Duodenal mucosa (tissue), 2 donors: ENCODE measurements around the gene KRTAP2-1.
"Not testable (repeated sequence)": the region's sequence is repeated elsewhere in the genome, so short reads cannot be mapped to it uniquely, and the experiment has no call there.

ENCODE experiments used
- H3K27ac ChIP-seq: one replicate; pipeline ENCODE4 v1.7.0; 2013; ENCODE audit warnings: low read depth, low read length
- H3K27me3 ChIP-seq, 2 donors: one replicate each; pipeline ENCODE4 v1.7.0; 2013; ENCODE audit warnings: low read length in 2 of 2, control low read depth in 1 of 2; ENCODE audit not compliant: insufficient read depth in 2 of 2, control insufficient read depth in 1 of 2
- H3K36me3 ChIP-seq, 2 donors: one replicate each; pipeline ENCODE4 v1.7.0; 2013; ENCODE audit warnings: low read length in 2 of 2, control low read depth in 1 of 2; ENCODE audit not compliant: insufficient read depth in 2 of 2, control insufficient read depth in 1 of 2
- H3K4me1 ChIP-seq, 2 donors: one replicate each; pipeline ENCODE4 v1.7.0; 2013; ENCODE audit warnings: low read length in 2 of 2, control low read depth in 1 of 2; ENCODE audit not compliant: insufficient read depth in 2 of 2, control insufficient read depth in 1 of 2
- H3K4me3 ChIP-seq, 2 donors: one replicate each; pipeline ENCODE4 v1.7.0; 2013; ENCODE audit warnings: low read length in 2 of 2, low read depth in 1 of 2
- H3K9ac ChIP-seq, 2 donors: one replicate each; pipeline ENCODE4 v1.7.0; 2013; ENCODE audit warnings: low read length in 2 of 2, low read depth in 1 of 2
- H3K9me3 ChIP-seq, 2 donors: one replicate each; pipeline ENCODE4 v1.7.0; 2013; ENCODE audit warnings: low read length in 2 of 2, control low read depth in 1 of 2; ENCODE audit not compliant: control insufficient read depth in 1 of 2

KRTAP2-1 gene

DNA sequence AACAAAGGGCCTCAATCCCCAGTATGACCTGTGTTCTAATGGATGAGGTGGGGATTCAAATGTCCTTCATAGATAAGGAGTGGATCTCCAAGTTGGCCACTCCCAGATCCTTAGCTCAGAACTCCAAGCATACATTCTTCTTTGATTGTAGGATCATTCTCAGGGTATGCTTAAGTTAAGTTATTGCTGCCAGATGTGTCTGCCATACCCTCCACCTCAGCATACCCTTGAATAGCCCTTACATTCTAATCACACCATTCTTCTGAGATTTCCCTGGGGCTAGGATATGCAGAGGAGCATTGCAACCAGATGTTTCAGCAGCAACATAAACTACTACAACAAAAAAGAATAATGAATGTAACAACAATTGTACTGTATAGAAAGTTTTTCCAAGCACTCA lies 20.2 kb upstream of the KRTAP2-1 start:
- Histone ChIP-seq H3K27me3 (peaks cover 0 to 5% of the 10 kb centered on the region in 2 donors), H3K4me1 (no peaks in the 10 kb centered on the region), H3K27ac (no peak overlapping the region), H3K4me3 (no peak overlapping the region), H3K9ac (no peak overlapping the region), H3K36me3 (no peaks in the 10 kb centered on the region), H3K9me3 (no peaks in the 10 kb centered on the region)

DNA sequence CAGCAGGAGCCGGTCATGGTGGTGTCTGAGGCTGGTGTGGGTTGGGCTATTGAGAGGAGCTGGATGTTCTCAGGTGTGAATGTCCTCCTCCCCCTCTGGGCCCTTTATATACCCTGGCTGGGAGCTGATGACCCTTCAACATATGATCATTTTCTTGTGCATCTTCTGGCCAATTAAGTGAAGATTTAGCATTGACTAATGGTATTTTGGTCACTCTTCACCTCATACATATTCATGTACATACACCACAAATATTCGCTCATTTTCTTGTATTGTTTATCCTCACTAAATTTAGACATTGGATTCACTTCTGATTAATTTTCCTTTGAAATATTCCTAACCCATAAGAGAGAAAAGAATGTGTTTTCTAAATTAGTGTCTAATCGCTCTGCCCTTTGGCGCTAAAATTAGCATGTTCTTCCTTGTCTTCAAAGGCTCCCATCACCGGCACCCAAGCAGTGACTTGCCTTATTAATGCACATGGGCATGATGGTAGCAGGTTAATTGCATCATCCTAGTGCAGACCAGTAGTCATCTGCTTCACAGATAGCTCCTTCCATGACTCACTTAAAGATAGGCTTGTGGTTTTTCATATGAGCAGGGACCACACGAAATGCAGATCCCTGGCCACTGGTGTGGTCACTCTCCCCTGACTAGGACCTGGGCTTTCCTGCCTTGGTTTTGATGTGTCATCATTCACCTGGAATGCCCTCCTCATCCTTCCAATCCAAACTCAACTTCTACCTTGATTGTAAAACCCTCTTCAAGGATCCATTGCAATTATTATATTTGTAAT lies 18.9 kb upstream of the KRTAP2-1 start, which contains the start of gene KRTAP2-4:
Gene KRTAP2-4 (minus strand): TSS at position 51 of the 796 bp plus-strand sequence. CDS start 34 bp downstream, at position 17.
- Histone ChIP-seq H3K4me1 (no peaks in the 10 kb centered on the region), H3K27me3 (peaks cover 0 to 10% of the 10 kb centered on the region in 2 donors), H3K4me3 (no peak within 1 kb of the TSS), H3K9ac (no peak within 1 kb of the TSS), H3K27ac (no peak within 1 kb of the TSS), H3K9me3 (no peaks in the 10 kb centered on the region), H3K36me3 (no peaks in the 10 kb centered on the region)

DNA sequence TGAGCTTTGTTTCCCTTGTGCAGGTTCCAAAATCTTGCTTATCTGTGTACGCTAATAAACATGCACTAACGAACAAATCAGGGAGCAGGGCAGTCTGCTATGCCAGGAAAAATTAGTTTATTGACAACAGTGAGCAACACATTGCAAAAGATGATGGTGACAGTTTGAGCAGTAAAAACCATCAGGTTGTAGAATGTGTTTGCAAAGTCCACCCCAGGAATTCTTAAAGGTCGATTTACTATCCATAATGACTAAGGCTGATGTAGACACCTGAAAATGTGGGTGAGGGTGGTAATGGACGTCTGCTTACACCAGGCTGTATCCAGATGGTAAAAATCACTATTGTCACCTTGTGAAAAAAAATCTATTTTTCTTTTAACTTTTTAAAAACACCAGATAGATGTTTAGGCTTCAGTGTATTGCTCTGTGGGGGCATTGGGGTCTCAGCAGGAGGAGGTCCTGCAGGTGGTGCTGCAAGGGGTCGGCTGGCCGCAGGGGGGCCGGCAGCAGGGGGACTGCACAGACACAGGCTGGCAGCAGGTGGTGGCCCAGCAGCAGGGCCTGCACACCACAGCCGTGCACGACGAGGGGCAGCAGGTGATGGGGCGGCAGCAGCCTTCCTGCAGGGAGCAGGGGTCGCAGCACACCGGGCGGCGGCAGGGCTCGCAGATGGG lies 18.0 kb upstream of the KRTAP2-1 start:
- H3K4me1 ChIP-seq, H3K36me3 ChIP-seq, H3K27ac ChIP-seq, H3K4me3 ChIP-seq, H3K9me3 ChIP-seq, H3K9ac ChIP-seq: not testable (repeated sequence)
- peaks cover 0 to 17% of the 10 kb centered on the region in 2 donors for H3K27me3 ChIP-seq

DNA sequence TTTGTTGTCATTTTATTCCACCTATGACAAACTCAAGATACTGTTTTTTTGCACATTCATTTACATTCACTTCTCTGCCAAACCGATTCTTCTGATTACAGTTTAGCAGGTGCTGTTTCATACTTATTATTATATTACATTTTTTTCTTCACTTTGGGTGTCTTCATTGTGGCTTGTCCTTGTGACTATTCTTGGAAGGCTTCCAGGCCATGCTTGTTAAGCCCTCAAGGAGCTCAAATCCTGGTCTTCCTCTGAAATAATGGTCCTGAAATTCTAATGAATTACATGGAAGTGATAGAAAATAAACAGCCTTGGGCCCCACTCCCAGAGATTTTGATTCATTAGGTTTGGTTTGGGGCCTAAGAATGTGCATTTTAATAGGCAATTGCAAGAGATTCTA lies 17.2 kb upstream of the KRTAP2-1 start:
- Histone ChIP-seq H3K27ac (no peak overlapping the region), H3K36me3 (no peaks in the 10 kb centered on the region), H3K27me3 (peaks cover 0 to 17% of the 10 kb centered on the region in 2 donors), H3K9me3 (no peaks in the 10 kb centered on the region), H3K4me1 (no peaks in the 10 kb centered on the region), H3K4me3 (no peak overlapping the region), H3K9ac (no peak overlapping the region)

DNA sequence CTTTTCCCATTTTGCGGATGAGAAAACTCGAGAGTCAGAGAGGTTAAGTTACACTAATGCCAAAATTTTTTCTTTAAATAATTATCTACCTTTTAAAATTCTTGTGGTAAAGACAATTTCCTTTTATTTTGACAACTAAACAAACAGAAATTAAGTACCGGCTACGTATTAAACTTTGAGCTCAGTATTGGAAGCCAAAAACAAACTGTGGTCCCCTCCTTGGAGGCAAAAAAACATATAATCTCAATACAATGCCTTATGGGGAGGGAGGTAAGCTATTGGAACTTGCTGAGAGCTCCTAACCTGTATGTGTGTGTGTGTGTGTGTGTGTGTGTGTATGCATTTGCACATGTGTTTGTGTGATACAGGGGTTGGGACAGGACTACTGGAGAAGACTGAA lies 16.3 kb upstream of the KRTAP2-1 start:
- Histone ChIP-seq H3K27me3 (peaks cover 0 to 23% of the 10 kb centered on the region in 2 donors), H3K9me3 (no peaks in the 10 kb centered on the region), H3K4me3 (no peak overlapping the region), H3K36me3 (no peaks in the 10 kb centered on the region), H3K9ac (no peak overlapping the region), H3K4me1 (no peaks in the 10 kb centered on the region), H3K27ac (no peak overlapping the region)

DNA sequence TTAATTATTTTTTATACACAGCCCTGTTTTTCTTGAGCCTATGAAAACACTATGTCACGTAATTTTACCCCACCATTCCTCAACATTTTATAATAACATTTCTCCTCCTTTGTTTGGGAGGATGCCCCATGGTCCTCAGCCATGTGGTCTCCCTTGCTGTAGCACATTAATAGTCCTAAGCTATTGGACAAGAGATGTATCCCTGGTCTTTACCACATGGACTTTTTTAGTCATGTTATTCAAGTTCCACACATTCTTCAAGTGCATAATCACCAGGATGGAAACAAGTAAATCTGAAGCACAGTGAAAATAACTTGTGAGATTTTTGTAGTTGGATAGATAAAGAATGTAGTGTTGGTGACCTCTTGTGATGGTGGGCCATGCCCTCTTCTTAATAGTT lies 14.8 kb upstream of the KRTAP2-1 start:
- Histone ChIP-seq H3K27me3 (peaks cover 0 to 25% of the 10 kb centered on the region in 2 donors), H3K27ac (no peak overlapping the region), H3K36me3 (no peaks in the 10 kb centered on the region), H3K4me3 (no peak overlapping the region), H3K4me1 (no peaks in the 10 kb centered on the region), H3K9ac (no peak overlapping the region), H3K9me3 (peaks cover 0 to 4% of the 10 kb centered on the region in 2 donors)

DNA sequence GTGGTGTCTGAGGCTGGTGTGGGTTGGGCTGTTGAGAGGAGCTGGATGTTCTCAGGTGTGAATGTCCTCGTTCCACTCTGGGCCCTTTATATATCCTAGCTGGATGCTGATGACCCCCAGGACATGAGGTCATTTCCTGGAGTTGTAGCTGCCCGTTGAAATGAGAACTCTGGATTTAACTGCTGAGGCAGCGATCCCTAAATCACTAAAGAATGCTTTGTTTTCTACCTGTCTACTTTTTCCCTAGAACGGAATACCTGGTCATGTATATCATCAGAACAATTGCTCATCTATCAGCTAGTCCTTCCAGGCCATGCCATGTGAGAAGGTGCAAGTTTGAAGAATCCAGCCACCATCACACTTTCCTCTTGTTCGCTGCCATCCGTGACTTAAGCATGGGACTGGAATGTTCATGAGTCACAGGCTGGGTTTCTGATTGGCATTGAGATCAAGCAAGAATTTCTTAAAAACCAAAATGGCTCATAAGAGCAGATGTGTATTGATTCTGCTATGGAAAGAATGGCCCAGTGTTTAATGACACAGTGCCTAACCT lies 13.0 kb upstream of the KRTAP2-1 start, which contains the start of gene KRTAP2-3:
Gene KRTAP2-3 (minus strand): TSS at position 63 of the 553 bp plus-strand sequence. CDS start 64 bp downstream, outside the sequence.
- Histone ChIP-seq H3K9me3 (peaks cover 0 to 4% of the 10 kb centered on the region in 2 donors), H3K27ac (no peak within 1 kb of the TSS), H3K9ac (no peak within 1 kb of the TSS), H3K4me3 (no peak within 1 kb of the TSS), H3K27me3 (peaks cover 0 to 25% of the 10 kb centered on the region in 2 donors), H3K36me3 (no peaks in the 10 kb centered on the region), H3K4me1 (no peaks in the 10 kb centered on the region)

DNA sequence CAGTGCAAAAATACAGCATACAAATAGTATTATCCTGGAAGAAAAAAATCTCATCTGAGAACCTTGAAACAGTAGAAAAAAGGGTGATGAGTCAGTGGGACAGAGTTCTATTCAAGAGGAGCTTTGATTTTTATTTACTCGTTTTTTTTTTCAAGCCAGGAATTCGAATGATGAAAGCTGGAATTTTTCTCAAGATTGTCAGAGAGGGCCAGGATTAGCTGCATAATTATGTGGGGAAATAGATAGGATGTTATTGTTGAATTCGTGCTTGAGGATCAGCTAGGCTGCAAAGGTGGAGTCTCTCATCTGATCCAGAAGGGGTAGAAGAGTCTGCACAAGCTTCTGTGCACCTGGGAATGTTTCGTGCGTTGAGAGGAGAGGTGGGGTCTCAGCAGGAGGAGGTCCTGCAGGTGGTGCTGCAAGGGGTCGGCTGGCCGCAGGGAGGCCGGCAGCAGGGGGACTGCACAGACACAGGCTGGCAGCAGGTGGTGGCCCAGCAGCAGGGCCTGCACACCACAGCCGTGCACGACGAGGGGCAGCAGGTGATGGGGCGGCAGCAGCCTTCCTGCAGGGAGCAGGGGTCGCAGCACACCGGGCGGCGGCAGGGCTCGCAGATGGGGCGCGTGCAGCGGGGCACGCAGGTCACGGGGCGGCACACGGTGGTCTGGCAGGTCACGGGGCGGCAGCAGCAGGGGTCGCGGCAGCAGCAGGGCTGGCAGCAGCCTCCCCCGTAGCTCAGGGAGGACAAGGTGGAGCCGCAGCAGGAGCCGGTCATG lies 12.3 kb upstream of the KRTAP2-1 start:
- H3K9ac ChIP-seq, H3K36me3 ChIP-seq, H3K27ac ChIP-seq, H3K4me3 ChIP-seq, H3K4me1 ChIP-seq, H3K9me3 ChIP-seq: not testable (repeated sequence)
- H3K27me3 ChIP-seq = peaks cover 0 to 25% of the 10 kb centered on the region in 2 donors

DNA sequence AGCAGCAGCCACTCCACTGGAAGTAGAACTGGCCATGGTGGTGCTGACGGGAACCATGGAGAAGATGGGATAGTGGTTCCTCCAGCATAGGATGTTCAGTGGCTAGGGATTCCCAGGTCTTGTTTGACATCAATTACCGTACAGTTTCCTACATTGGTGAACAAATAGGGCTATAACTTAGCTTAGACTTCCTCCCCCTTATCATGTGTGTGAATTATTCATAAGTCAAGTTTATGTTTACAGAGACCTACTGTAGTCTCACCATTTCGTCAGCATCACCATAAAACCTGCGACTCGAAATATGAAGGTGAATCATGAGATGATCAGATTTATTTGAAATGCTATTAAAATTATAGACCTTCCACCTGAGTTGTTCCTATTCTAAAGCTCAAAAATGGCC lies 11.6 kb upstream of the KRTAP2-1 start:
- no peak overlapping the region for H3K9ac ChIP-seq
- H3K4me3 ChIP-seq = no peak overlapping the region
- H3K27ac ChIP-seq = no peak overlapping the region
- H3K9me3 ChIP-seq = peaks cover 0 to 4% of the 10 kb centered on the region in 2 donors
- H3K27me3 ChIP-seq = peaks cover 0 to 25% of the 10 kb centered on the region in 2 donors
- H3K36me3 ChIP-seq = no peaks in the 10 kb centered on the region
- H3K4me1 ChIP-seq = no peaks in the 10 kb centered on the region
